ENCODE data around the gene ANKRD27. TPM values are rescaled to one million over a fixed set of nuclear protein-coding genes. Genes with fewer than 3 reads are reported as not detected.
"Not testable (repeated sequence)": the region's sequence is repeated elsewhere in the genome, so short reads cannot be mapped to it uniquely, and the experiment has no call there.

The ANKRD27 gene
- total RNA-seq, 1 donor from 2014 or later, result 20.8 TPM

DNA sequence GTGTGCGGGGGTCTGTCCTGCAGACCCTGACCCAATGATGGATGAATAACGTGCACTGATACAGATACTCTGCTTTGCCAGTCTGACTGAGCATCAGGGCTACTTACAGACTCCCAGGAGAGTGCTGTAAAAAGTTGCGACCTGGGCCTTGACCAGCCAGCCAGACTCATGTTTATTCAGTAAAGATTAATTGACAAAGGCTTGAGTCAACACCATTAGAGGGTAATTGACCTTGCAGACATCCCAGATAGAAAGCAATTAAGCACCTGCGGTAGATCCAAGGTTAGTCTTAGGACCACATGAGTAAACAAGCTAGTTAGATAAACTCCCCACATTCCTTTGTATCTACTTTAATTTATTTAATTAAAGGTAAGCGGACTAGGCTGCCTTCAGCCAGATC, 27.0 kb upstream of the ANKRD27 start:
- Histone ChIP-seq H3K4me3 (ENCODE audit: insufficient read depth, low read depth, low read length) (no peak overlapping the region), H3K4me1 (ENCODE audit: insufficient read depth, low read length) (no peaks in the 10 kb centered on the region), H3K27ac (ENCODE audit: low read depth, low read length) (no peak overlapping the region), H3K9ac (ENCODE audit: low read length) (no peak overlapping the region), H4K20me1 (ENCODE audit: insufficient read depth, low read length) (peaks cover 31% of the 10 kb centered on the region), H3K36me3 (ENCODE audit: insufficient read depth, low read length) (no peaks in the 10 kb centered on the region), H3K27me3 (ENCODE audit: insufficient read depth, low read length) (no peaks in the 10 kb centered on the region), H3K79me2 (ENCODE audit: insufficient read depth, low read length) (peaks cover 41% of the 10 kb centered on the region), H2AFZ (ENCODE audit: low read depth, low read length) (no peak overlapping the region), H3K4me2 (ENCODE audit: low read length) (no peak overlapping the region), H3K9me3 (ENCODE audit: insufficient read depth, low read depth, low read length) (no peaks in the 10 kb centered on the region)
- Mint-ChIP-seq H3K36me3 (ENCODE audit: low read depth, unreplicated experiment) (peaks cover 17% of the 10 kb centered on the region), H3K27me3 (ENCODE audit: low read depth, unreplicated experiment) (no peaks in the 10 kb centered on the region), H3K9me3 (ENCODE audit: unreplicated experiment) (peaks cover 3% of the 10 kb centered on the region), H3K4me3 (ENCODE audit: unreplicated experiment) (no peak overlapping the region), H3K27ac (ENCODE audit: unreplicated experiment) (no peak overlapping the region), H3K4me1 (ENCODE audit: low read depth, unreplicated experiment) (no peaks in the 10 kb centered on the region)
- FAIRE-seq, result no peak
- no peak for DNase-seq (ENCODE audit: low read depth)
- TF ChIP-seq EZH2 (IDR thresholded peaks at IDR 0.05; ENCODE audit: insufficient read depth, low read length), result no peak
- TF ChIP-seq, protein P1, sequence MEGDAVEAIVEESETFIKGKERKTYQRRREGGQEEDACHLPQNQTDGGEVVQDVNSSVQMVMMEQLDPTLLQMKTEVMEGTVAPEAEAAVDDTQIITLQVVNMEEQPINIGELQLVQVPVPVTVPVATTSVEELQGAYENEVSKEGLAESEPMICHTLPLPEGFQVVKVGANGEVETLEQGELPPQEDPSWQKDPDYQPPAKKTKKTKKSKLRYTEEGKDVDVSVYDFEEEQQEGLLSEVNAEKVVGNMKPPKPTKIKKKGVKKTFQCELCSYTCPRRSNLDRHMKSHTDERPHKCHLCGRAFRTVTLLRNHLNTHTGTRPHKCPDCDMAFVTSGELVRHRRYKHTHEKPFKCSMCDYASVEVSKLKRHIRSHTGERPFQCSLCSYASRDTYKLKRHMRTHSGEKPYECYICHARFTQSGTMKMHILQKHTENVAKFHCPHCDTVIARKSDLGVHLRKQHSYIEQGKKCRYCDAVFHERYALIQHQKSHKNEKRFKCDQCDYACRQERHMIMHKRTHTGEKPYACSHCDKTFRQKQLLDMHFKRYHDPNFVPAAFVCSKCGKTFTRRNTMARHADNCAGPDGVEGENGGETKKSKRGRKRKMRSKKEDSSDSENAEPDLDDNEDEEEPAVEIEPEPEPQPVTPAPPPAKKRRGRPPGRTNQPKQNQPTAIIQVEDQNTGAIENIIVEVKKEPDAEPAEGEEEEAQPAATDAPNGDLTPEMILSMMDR (IDR thresholded peaks at IDR 0.05; ENCODE audit: insufficient read depth, low read depth, low read length), result no peak

DNA sequence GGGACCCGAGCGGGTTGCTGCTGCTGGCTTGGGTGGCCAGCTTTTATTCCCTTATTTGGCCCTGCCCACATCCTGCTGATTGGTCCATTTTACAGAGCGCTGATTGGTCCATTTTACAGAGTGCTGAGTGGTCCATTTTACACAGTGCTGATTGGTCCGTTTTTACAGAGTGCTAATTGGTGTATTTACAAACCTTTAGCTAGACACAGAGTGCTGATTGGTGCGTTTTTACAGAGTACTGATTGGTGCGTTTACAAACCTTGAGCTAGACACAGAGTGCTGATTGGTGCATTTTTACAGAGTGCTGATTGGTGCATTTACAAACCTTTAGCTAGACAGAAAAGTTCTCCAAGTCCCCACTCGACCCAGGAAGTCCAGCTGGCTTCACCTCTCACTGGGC, 25.1 kb upstream of the ANKRD27 start:
- FAIRE-seq, result not testable (repeated sequence)
- peaks cover 17% of the 10 kb centered on the region for H3K36me3 Mint-ChIP-seq (ENCODE audit: low read depth, unreplicated experiment)
- peaks cover 52% of the 10 kb centered on the region for H3K79me2 ChIP-seq (ENCODE audit: insufficient read depth, low read length)

DNA sequence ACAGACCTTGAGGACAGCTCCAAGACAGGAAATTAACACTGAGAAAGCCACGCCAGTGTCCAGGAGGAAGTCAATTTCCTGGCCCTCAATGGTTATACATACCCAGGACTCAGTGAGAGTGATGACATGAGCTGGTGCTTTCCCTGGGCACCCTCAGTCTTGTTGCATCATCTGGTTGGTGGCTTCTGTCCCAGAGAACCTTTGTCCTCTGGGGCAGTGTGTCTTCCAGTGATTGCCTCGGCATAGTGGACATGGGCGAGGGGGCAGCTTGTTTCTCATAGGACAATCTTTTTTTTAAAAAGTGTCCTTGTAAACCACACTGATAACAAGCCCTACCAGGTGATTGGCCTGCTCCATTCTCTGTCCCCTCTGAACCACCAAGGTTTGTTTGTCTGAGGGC, 21.8 kb upstream of the ANKRD27 start:
- not testable (repeated sequence) for H3K27ac ChIP-seq (ENCODE audit: low read depth, low read length); H3K9ac ChIP-seq (ENCODE audit: low read length); H3K9me3 Mint-ChIP-seq (ENCODE audit: unreplicated experiment); DNase-seq (ENCODE audit: low read depth); FAIRE-seq; H3K4me2 ChIP-seq (ENCODE audit: low read length); H3K27ac Mint-ChIP-seq (ENCODE audit: unreplicated experiment); H3K4me3 ChIP-seq (ENCODE audit: insufficient read depth, low read depth, low read length); H3K4me1 ChIP-seq (ENCODE audit: insufficient read depth, low read length); H3K4me3 Mint-ChIP-seq (ENCODE audit: unreplicated experiment); H3K27me3 Mint-ChIP-seq (ENCODE audit: low read depth, unreplicated experiment); H2AFZ ChIP-seq (ENCODE audit: low read depth, low read length); H3K27me3 ChIP-seq (ENCODE audit: insufficient read depth, low read length); H3K9me3 ChIP-seq (ENCODE audit: insufficient read depth, low read depth, low read length); H3K36me3 ChIP-seq (ENCODE audit: insufficient read depth, low read length); H3K4me1 Mint-ChIP-seq (ENCODE audit: low read depth, unreplicated experiment)
- H3K79me2 ChIP-seq (ENCODE audit: insufficient read depth, low read length), result peaks cover 68% of the 10 kb centered on the region
- H3K36me3 Mint-ChIP-seq (ENCODE audit: low read depth, unreplicated experiment), result peaks cover 12% of the 10 kb centered on the region
- H4K20me1 ChIP-seq (ENCODE audit: insufficient read depth, low read length), result peaks cover 32% of the 10 kb centered on the region

More for the DNA sequence above, 25.1 kb upstream of the ANKRD27 start:
- H3K9me3 ChIP-seq (ENCODE audit: insufficient read depth, low read depth, low read length); H3K27ac Mint-ChIP-seq (ENCODE audit: unreplicated experiment); H3K36me3 ChIP-seq (ENCODE audit: insufficient read depth, low read length); H3K27me3 Mint-ChIP-seq (ENCODE audit: low read depth, unreplicated experiment); H3K9me3 Mint-ChIP-seq (ENCODE audit: unreplicated experiment); H3K4me1 Mint-ChIP-seq (ENCODE audit: low read depth, unreplicated experiment); H3K27ac ChIP-seq (ENCODE audit: low read depth, low read length); H3K4me3 ChIP-seq (ENCODE audit: insufficient read depth, low read depth, low read length); H3K9ac ChIP-seq (ENCODE audit: low read length); H3K4me1 ChIP-seq (ENCODE audit: insufficient read depth, low read length); H2AFZ ChIP-seq (ENCODE audit: low read depth, low read length); DNase-seq (ENCODE audit: low read depth); H3K4me3 Mint-ChIP-seq (ENCODE audit: unreplicated experiment); H3K4me2 ChIP-seq (ENCODE audit: low read length); H3K27me3 ChIP-seq (ENCODE audit: insufficient read depth, low read length): not testable (repeated sequence)
- H4K20me1 ChIP-seq (ENCODE audit: insufficient read depth, low read length), result peaks cover 36% of the 10 kb centered on the region

DNA sequence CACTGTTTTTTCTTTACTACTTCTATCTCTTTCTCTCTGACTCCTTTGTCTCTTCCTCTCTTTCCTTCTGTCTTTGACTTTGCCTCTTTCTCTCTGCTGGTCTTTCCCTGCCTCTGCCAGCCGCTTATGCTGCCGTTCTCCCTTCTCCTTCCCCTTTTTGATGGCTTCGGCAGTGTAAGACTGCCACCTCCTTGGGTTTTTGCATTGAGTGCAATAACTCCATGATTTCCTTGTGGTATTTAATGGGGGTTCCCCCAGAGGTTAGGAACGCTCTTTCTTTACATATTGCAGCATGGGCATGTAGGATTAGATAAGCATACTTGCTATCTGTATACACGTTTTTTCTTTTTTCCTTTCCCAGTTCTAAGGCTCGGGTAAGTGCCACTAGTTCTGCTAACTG, 20.5 kb upstream of the ANKRD27 start:
- H3K4me2 ChIP-seq (ENCODE audit: low read length); H3K9me3 ChIP-seq (ENCODE audit: insufficient read depth, low read depth, low read length); FAIRE-seq; H3K27ac Mint-ChIP-seq (ENCODE audit: unreplicated experiment); H3K27ac ChIP-seq (ENCODE audit: low read depth, low read length); H3K27me3 ChIP-seq (ENCODE audit: insufficient read depth, low read length); DNase-seq (ENCODE audit: low read depth); H3K4me3 ChIP-seq (ENCODE audit: insufficient read depth, low read depth, low read length); H3K27me3 Mint-ChIP-seq (ENCODE audit: low read depth, unreplicated experiment); H3K4me3 Mint-ChIP-seq (ENCODE audit: unreplicated experiment); H3K4me1 Mint-ChIP-seq (ENCODE audit: low read depth, unreplicated experiment); H3K9ac ChIP-seq (ENCODE audit: low read length); H3K9me3 Mint-ChIP-seq (ENCODE audit: unreplicated experiment); H2AFZ ChIP-seq (ENCODE audit: low read depth, low read length); H3K36me3 ChIP-seq (ENCODE audit: insufficient read depth, low read length): not testable (repeated sequence)
- peaks cover 12% of the 10 kb centered on the region for H3K36me3 Mint-ChIP-seq (ENCODE audit: low read depth, unreplicated experiment)
- peaks cover 60% of the 10 kb centered on the region for H3K79me2 ChIP-seq (ENCODE audit: insufficient read depth, low read length)
- peaks cover 14% of the 10 kb centered on the region for H3K4me1 ChIP-seq (ENCODE audit: insufficient read depth, low read length)
- H4K20me1 ChIP-seq (ENCODE audit: insufficient read depth, low read length), result peaks cover 21% of the 10 kb centered on the region

DNA sequence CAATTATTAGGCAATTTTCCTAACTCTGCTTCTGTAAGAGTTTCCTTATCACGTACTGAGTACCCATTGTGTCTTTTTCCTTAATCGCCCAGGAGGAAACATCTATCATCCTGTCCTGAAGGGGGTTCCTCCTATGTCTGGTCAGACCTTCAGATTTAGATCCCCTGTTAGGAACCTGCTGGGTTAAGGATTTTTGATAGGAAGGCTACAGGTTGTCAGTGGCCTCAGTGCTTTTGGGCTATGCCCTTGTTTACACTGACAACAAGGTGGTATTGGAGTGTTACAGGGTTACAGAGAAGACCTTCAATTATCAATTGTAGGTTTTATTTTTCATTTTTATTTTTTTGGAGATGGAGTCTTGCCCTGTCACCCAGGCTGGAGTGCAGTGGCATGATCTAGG, 19.9 kb upstream of the ANKRD27 start:
- H3K4me3 ChIP-seq (ENCODE audit: insufficient read depth, low read depth, low read length); H3K4me3 Mint-ChIP-seq (ENCODE audit: unreplicated experiment); H3K36me3 Mint-ChIP-seq (ENCODE audit: low read depth, unreplicated experiment): not testable (repeated sequence)

More for the DNA sequence above, 19.9 kb upstream of the ANKRD27 start:
- H3K36me3 ChIP-seq (ENCODE audit: insufficient read depth, low read length); H3K27me3 ChIP-seq (ENCODE audit: insufficient read depth, low read length); H3K9me3 ChIP-seq (ENCODE audit: insufficient read depth, low read depth, low read length); DNase-seq (ENCODE audit: low read depth); H3K9me3 Mint-ChIP-seq (ENCODE audit: unreplicated experiment); H3K27ac Mint-ChIP-seq (ENCODE audit: unreplicated experiment); H3K9ac ChIP-seq (ENCODE audit: low read length); H3K4me1 Mint-ChIP-seq (ENCODE audit: low read depth, unreplicated experiment); H3K27ac ChIP-seq (ENCODE audit: low read depth, low read length); H3K27me3 Mint-ChIP-seq (ENCODE audit: low read depth, unreplicated experiment); FAIRE-seq; H3K4me2 ChIP-seq (ENCODE audit: low read length); H2AFZ ChIP-seq (ENCODE audit: low read depth, low read length): not testable (repeated sequence)
- Histone ChIP-seq H3K79me2 (ENCODE audit: insufficient read depth, low read length) (peaks cover 60% of the 10 kb centered on the region), H4K20me1 (ENCODE audit: insufficient read depth, low read length) (peaks cover 20% of the 10 kb centered on the region), H3K4me1 (ENCODE audit: insufficient read depth, low read length) (peaks cover 14% of the 10 kb centered on the region)

All from astrocyte (in vitro differentiated cells and primary cell).